ENCODE data around the gene BPIFA1. TPM values are rescaled to one million over a fixed set of nuclear protein-coding genes. Genes with fewer than 3 reads are reported as not detected.

The BPIFA1 gene
- total RNA-seq, 2 donors from 2014 or later, result not detected

GRCh38 chr20:33263784-33264183 is 28.0 kb downstream of the BPIFA1 start:
- no peak overlapping the region for H3K27ac ChIP-seq
- H3K36me3 ChIP-seq, result no peaks in the 10 kb centered on the region
- no peak overlapping the region for H3K4me3 ChIP-seq
- H3K27me3 ChIP-seq (replicated peaks; ENCODE audit: insufficient read depth), result no peaks in the 10 kb centered on the region
- H3K9me3 ChIP-seq, result no peaks in the 10 kb centered on the region
- TF ChIP-seq CTCF (IDR thresholded peaks at IDR 0.05), result no peak
- no peak for ATAC-seq (ENCODE audit: insufficient number of reproducible peaks, low FRiP score, low read depth)
- no peak for DNase-seq (ENCODE audit: low spot score)
- no peaks in the 10 kb centered on the region for H3K4me1 ChIP-seq (ENCODE audit: control insufficient read depth in 1 of 2, low read depth in 2 of 2)

- DNase-seq (ENCODE audit: low spot score) (no peak), ATAC-seq (ENCODE audit: insufficient number of reproducible peaks, low FRiP score, low read depth) (no peak)
- H3K9me3 ChIP-seq, result no peaks in the 10 kb centered on the region
Observed at GRCh38 chr20:33267701-33268100, 31.9 kb downstream of the BPIFA1 start.

GRCh38 chr20:33272155-33272873 is 36.5 kb downstream of the BPIFA1 start:
- H3K27ac ChIP-seq, result no peak overlapping the region
- H3K9me3 ChIP-seq, result no peaks in the 10 kb centered on the region
- no peaks in the 10 kb centered on the region for H3K4me1 ChIP-seq (ENCODE audit: control insufficient read depth in 1 of 2, low read depth in 2 of 2)
- H3K36me3 ChIP-seq, result no peaks in the 10 kb centered on the region
- H3K4me3 ChIP-seq, result no peak overlapping the region
- TF ChIP-seq CTCF (IDR thresholded peaks at IDR 0.05), result no peak
- H3K27me3 ChIP-seq (replicated peaks; ENCODE audit: insufficient read depth), result no peaks in the 10 kb centered on the region
- ATAC-seq (ENCODE audit: insufficient number of reproducible peaks, low FRiP score, low read depth) (no peak), DNase-seq (ENCODE audit: low spot score) (no peak)

More at GRCh38 chr20:33267701-33268100, 31.9 kb downstream of the BPIFA1 start:
- TF ChIP-seq CTCF (IDR thresholded peaks at IDR 0.05), result no peak
- no peak overlapping the region for H3K27ac ChIP-seq
- H3K4me3 ChIP-seq, result no peak overlapping the region
- no peaks in the 10 kb centered on the region for H3K4me1 ChIP-seq (ENCODE audit: control insufficient read depth in 1 of 2, low read depth in 2 of 2)
- no peaks in the 10 kb centered on the region for H3K36me3 ChIP-seq
- no peaks in the 10 kb centered on the region for H3K27me3 ChIP-seq (replicated peaks; ENCODE audit: insufficient read depth)

GRCh38 chr20:33273117-33273851 is 37.5 kb downstream of the BPIFA1 start:
- no peak for ATAC-seq (ENCODE audit: insufficient number of reproducible peaks, low FRiP score, low read depth)
- Histone ChIP-seq H3K27ac (no peak overlapping the region), H3K4me3 (no peak overlapping the region), H3K9me3 (no peaks in the 10 kb centered on the region), H3K27me3 (replicated peaks; ENCODE audit: insufficient read depth) (no peaks in the 10 kb centered on the region), H3K4me1 (ENCODE audit: control insufficient read depth in 1 of 2, low read depth in 2 of 2) (no peaks in the 10 kb centered on the region), H3K36me3 (no peaks in the 10 kb centered on the region)
- no peak for DNase-seq (ENCODE audit: low spot score)
- TF ChIP-seq CTCF (IDR thresholded peaks at IDR 0.05), result no peak

- no peaks in the 10 kb centered on the region for H3K4me1 ChIP-seq (ENCODE audit: control insufficient read depth in 1 of 2, low read depth in 2 of 2)
- no peak for DNase-seq (ENCODE audit: low spot score)
- no peak overlapping the region for H3K4me3 ChIP-seq
Observed at GRCh38 chr20:33275215-33275614, 39.4 kb downstream of the BPIFA1 start.

More at GRCh38 chr20:33275215-33275614, 39.4 kb downstream of the BPIFA1 start:
- Histone ChIP-seq H3K9me3 (no peaks in the 10 kb centered on the region), H3K27me3 (replicated peaks; ENCODE audit: insufficient read depth) (no peaks in the 10 kb centered on the region), H3K36me3 (no peaks in the 10 kb centered on the region), H3K27ac (no peak overlapping the region)
- no peak for ATAC-seq (ENCODE audit: insufficient number of reproducible peaks, low FRiP score, low read depth)
- no peak for TF ChIP-seq CTCF (IDR thresholded peaks at IDR 0.05)
